DMS153 treated with DMSO at 0.1 percent for 48 hours (cell line): ENCODE results near the gene CSAD.
"Not testable (repeated sequence)": the region's sequence is repeated elsewhere in the genome, so short reads cannot be mapped to it uniquely, and the experiment has no call there.

Experiments
- DNase-seq: peaks from one replicate; lab custom pipeline; 2025; ENCODE audit not compliant: unreplicated experiment; lab: John Stamatoyannopoulos, UW

CSAD gene

GRCh38 chr12:53147653-53148052 lies 33.1 kb downstream of the CSAD start:
- no peak for DNase-seq

GRCh38 chr12:53147181-53147580 lies 33.5 kb downstream of the CSAD start:
- no peak for DNase-seq

- DNase-seq = no peak
Observed at GRCh38 chr12:53145383-53146260, 35.1 kb downstream of the CSAD start.

- DNase-seq = no peak
Observed at GRCh38 chr12:53143355-53143754, 37.4 kb downstream of the CSAD start.

- DNase-seq = no peak
Observed at GRCh38 chr12:53133722-53134121, 47.0 kb downstream of the CSAD start.

- no peak for DNase-seq
Observed at GRCh38 chr12:53131844-53132243, 48.9 kb downstream of the CSAD start.

GRCh38 chr12:53128780-53129569 lies 51.8 kb downstream of the CSAD start:
- DNase-seq = no peak

- DNase-seq = no peak
Observed at GRCh38 chr12:53127169-53127568, 53.6 kb downstream of the CSAD start.

- DNase-seq = no peak
Observed at GRCh38 chr12:53124352-53124723, 56.4 kb downstream of the CSAD start.

- DNase-seq = no peak
Observed at GRCh38 chr12:53123578-53124351, 57.0 kb downstream of the CSAD start.

- no peak for DNase-seq
Observed at GRCh38 chr12:53122961-53123468, 57.7 kb downstream of the CSAD start.

GRCh38 chr12:53120685-53121525 lies 59.8 kb downstream of the CSAD start:
- no peak for DNase-seq

- DNase-seq = no peak
Observed at GRCh38 chr12:53118751-53119300, 61.9 kb downstream of the CSAD start.

- no peak for DNase-seq
Observed at GRCh38 chr12:53115891-53116648, 64.7 kb downstream of the CSAD start.

- DNase-seq = no peak
Observed at GRCh38 chr12:53115112-53115890, 65.4 kb downstream of the CSAD start.

- DNase-seq = no peak
Observed at GRCh38 chr12:53113951-53114350, 66.8 kb downstream of the CSAD start.

- no peak for DNase-seq
Observed at GRCh38 chr12:53113136-53113705, 67.5 kb downstream of the CSAD start.

GRCh38 chr12:53112431-53112830 lies 68.3 kb downstream of the CSAD start:
- not testable (repeated sequence) for DNase-seq
